GM21825 (cell line): ENCODE data around the gene PTH1R.
"Not testable (repeated sequence)": the region's sequence is repeated elsewhere in the genome, so short reads cannot be mapped to it uniquely, and the experiment has no call there.

ENCODE experiments used
- ATAC-seq: cut with Tn5 transposase; IDR thresholded peaks from one replicate; pipeline ENCODE4 v1.9.1; 2021; ENCODE audit warnings: mild to moderate bottlenecking, moderate library complexity; ENCODE audit not compliant: unreplicated experiment

Gene PTH1R

DNA sequence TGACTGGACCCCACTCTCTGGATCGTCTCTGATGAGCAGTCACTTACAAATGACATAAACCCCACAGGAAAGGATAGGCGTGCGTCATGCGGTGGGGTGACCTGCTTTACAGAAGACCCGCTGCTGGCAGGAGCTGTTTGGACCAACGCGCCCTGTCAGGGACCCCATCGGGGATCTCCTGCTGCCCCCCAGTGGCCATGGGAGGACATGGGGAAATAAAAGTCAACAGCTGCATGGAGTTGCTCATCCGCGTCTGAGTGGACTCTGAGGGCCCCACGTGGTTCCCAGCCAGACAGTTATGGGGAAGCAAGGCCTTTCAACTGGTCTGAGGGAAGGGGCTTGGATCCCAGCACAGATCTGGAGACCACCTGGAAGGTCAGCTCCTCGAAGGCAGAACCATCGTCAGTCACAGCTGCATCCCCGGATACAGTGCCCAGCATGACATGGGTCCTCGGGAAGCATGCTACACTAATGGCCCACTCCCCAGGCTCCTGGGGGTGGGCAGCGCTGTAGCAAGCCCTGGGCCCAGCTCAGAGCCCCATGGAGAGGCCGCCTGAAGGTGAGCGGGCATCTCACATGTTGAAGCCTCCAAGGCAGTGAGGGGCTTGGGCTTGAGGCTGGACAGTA lies 32.1 kb downstream of the PTH1R start:
- no peak for ATAC-seq

DNA sequence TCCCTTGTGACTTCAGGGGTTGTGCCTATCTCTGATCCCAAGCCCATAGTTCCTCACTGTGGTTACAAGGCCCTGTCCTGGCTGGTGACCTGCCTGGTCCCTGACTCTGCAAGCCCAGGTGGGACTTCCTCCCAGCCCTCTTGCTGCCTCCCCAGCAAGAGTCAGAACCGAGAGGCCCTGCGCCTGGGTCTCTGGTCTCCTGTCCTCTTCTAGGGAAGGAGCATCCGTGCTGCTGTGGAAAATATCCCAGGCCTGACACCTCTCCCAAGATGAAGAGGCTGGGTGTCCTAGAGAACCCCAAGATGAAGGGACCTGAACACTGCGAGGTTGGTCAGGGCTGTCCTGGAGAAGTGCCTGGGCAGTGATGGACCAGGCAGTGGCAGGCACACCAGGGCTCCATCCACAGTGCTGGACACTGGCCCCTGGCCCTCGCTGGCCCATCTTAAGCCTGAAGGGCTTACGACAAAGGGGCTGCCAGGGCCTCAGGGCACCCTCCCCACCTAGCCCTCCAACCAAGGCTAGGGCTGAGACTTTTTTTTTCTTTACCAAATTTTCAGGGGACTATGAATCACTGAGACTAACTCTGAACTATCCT lies 32.7 kb downstream of the PTH1R start:
- ATAC-seq = no peak

DNA sequence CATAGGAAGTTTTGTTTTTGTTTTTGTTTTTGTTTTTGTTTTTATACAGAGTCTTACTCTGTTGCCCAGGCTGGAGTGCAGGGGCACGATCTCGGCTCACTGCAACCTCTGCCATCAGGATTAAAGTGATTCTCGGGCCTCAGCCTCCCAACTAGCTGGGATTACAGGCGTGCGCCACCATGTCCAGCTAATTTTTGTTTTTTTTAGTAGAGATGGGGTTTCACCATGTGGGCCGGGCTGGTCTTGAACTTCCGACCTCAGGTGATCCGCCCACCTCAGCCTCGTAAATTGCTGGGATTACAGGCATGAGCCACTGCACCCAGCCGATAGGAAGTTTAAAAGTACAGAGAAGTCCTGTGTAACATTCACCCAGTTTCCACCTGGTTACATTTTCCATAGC lies 33.4 kb downstream of the PTH1R start:
- ATAC-seq = not testable (repeated sequence)

DNA sequence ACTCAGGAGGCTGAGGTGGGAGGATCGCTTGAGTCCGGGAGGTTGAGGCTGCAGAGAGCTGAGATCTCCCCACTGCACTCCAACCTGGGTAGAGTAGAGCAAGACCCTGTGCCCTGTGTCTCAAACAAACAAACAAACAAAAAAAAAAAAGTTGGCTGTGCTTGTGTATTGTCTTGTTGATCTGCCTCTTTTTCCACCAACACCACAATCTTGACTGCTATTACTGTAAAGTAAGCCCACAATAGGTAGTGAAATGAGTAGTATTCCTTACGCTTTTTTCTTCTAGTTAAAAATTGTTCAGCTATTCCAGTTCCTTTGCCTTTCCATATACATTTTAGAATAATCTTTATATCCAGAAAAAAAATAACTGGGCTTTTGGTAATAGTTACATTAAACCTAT lies 35.5 kb downstream of the PTH1R start:
- ATAC-seq = no peak

DNA sequence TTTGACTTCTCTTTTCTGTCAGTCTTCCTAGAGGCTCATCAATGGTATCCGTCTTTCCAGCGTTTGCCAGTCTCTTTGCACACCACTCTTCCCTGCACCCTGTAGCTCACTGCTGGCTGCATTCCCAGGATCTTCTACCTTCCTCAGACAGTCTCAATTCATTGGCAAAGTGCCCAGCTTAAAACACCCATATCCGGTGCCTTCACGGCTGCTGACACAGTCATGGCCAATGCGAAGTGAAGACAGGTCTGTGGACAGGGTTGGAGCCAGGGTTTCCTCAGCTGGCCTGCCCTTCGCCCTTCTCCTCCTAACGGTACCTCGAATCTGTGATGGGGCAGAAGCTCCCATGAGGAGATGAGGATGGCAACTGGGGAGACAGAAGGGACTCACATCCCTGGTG lies 36.1 kb downstream of the PTH1R start:
- ATAC-seq = no peak

DNA sequence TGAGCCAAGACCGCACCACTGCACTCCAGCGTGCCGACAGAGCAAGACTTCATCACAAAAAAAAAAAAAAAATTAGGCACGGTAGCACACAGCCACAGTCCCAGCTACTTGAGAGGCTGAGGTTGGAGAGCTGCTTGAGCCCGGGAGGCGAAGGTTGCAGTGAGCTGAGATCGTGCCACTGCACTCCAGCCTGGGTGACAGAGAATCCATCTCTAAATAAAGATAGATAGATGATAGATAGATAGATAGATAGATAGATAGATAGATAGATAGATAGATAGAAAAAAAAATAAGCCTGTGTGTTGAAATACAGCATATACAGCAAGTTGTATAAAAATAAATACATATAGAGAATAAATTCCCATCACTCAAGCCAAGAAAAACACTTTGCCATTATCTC lies 37.3 kb downstream of the PTH1R start:
- ATAC-seq = no peak

DNA sequence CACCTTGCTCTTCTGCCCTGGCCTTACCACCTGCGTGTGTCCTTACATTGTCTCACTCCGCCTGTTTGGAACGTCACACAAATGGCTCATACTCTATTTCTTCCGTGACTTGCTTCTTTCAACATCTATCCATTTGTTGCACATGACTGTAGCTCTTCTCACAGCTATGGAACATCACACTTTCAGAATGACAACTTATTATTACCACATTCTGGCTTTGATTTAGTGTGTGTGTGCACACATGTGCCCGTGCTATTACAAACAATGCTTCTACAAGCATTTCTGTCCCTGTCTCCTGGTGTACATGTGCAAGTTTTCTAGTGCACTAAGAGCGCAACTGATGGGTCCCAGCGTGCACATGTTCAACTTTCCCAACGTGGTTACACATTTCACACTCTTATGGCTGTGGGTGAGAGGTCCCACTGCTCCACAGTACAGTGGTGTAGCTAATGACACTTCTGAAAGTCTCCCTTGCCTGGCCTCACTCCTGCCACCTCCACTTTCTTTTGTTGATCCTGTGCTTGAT lies 37.8 kb downstream of the PTH1R start:
- ATAC-seq = no peak

DNA sequence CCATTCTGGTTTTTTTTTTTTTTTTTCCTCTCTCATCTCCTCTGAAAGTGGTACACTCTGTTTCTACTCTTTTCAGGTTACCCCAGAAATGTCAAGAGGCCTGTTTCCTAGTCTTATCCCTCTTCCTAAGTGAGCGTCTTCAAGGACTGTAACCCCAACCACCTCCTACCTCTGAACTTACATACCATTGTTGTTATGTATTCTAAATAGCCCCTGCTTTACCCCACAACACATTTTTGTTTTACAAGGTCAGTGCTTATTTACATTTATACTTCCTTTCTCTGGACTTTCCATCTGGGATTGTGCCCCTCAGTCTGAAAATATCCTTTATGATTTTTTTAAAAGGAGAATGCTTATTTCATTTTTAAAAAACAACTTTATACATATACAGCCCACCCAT lies 38.8 kb downstream of the PTH1R start:
- no peak for ATAC-seq

DNA sequence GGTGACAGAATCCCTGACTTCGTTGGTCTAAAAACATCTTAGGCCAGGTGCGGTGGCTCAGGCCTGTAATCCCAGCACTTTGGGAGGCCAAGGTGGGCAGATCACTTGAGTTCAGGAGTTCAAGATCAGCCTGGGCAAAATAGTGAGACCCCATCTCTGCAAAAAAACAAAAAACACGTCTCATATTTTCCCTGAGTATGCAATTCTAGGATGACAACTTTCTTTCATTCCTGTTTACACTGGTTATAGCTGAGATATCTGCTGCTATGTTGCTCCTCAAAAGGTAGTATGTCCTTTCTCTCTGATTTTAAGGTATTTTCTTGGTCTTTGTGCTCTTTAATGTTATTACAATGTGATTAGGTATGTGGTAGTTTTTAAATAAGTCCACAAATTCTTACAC lies 39.3 kb downstream of the PTH1R start:
- ATAC-seq = no peak

DNA sequence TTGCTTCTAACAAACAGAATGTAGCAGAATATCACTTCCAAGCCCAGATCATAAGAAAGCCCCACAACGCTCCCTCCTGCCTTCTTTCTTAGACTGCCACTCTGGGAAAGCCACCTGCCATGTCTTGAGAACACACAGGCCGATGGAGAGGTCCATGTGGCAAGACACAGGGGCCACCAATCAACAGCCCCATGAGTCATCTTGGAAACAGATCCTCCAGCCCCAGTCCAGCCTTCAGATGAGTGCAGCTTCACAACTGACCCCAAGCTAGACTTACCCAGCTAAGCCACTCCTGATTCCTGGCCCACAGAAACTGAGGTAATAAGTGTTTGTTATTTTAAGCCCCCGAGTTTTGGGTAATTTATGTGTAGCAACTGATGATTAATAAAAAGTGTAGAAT lies 39.7 kb downstream of the PTH1R start:
- no peak for ATAC-seq

DNA sequence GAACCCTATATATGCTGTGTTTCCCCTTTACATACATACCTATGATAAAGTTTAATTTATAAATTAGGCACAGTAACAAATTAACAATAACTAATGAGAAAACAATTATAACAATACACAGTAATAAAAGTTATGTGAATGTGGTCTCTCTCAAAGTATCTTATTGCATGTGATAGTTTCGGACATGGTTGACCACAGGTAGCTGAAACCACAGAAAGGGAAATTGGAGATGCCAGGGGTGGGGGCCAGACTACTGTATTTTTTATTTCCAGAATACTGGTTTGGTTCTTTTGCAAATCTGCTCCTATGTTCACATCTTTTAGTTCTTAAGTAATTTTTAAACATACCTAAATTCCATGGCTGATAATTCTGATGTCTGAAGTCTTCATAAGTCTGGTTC lies 40.7 kb downstream of the PTH1R start:
- no peak for ATAC-seq

DNA sequence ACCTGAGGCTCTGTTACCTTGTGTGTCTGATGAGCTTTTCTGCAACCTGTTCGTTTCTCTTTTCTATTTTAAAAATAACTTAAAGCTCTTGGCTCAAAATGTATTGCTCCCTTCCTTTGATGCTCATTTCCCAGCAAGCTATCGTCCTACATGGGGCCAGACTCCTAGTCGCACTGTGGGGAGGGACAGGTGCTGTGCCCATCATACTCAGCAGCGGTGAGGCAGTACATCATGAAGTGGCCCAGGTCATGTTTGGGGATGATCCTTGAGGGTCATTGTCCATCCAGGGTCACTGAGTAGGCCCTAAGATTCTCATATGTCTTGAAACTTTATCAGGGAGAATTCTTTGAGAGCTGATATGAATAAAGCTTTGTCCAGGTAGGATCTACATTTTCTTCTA lies 41.1 kb downstream of the PTH1R start:
- no peak for ATAC-seq

DNA sequence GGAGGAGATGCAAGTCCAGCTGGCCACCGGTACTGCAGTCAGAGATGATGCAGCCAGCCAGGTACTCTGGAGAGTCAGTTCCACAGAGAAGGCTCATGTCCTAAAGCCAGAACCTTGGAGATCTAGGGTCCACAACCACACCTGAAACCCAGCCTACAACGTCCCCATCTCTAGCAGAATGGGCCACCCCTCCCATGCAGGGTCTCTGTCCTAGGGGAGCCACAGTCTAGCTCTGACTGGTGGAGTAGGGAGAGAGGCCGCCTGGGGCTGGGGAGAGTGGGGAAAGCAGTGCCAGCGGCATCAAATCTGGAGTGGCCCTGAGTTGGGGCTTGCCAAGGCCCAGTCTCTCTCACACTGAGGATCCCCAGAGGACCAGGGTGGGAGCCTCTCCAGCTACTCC lies 43.5 kb downstream of the PTH1R start:
- no peak for ATAC-seq

DNA sequence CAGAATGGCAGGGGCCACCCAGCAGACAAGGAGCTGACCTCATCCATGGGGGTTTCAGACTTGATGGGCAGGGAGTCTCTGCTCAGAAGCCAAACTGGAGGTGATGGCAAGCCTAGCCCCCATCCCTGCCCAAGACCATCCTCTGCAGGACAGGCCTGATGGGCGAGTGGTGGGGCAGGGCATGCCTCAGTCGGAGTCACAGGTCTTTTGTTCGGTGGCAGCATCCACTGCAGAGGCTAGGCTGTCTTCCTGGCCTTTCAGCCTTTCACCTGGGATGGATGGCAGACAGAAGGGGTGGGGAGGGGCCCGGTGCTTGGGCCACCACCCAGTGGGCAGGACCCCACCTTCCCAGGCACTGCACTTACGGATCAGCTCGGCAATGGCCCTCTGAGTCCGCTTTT lies 44.4 kb downstream of the PTH1R start:
- no peak for ATAC-seq

DNA sequence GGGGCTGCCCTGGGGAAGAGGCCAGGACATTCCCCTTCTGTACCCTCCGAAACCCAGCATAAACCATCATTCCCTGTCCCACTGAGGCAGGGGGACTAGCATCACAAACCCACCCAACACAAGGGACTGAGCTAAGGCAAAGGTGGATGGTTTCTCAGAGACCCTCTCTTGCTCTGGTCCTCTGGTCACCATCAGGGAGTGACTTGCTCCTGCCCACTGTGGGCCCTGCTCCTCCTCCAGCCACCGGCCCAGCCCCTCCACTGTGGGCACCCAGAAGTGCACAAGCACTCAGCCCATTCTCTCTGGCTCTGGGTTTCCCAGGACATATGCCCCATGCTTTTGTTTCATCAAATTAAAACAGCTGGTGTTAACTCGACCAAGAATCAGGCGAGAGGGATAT lies 44.9 kb downstream of the PTH1R start:
- no peak for ATAC-seq

DNA sequence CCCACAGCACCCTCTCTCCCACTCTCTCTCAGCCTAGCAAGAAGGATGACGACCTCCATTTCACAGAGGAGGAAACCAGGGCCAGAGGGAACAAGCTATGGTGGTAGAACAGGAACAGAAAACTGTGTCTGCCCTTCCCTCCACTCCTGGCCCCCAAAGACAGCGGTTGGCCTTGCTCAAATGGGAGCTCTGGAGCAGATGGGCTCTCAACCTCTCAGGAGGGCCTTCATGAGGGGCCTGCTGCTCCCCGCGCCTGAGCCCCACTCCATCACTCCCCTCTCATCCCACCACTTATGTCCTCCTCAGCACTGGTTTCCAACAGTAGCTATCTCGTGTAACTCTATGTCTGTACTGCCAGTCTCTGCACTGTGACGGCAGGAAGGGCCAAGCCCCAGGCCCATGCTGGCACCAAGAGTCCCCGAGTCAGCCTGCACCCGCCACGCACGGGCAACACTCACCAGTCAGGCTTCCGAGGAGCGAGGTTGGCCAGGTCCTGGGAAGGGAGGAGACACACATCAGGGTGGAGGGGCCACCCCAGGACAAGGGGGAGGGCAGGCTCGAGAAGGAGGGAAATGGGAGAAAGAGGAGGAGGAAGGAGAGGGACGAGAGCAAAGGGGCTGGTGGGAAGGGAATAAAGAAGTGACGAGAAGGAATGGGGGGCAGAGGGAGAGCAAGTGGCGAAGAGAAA lies 45.5 kb downstream of the PTH1R start:
- ATAC-seq = no peak

DNA sequence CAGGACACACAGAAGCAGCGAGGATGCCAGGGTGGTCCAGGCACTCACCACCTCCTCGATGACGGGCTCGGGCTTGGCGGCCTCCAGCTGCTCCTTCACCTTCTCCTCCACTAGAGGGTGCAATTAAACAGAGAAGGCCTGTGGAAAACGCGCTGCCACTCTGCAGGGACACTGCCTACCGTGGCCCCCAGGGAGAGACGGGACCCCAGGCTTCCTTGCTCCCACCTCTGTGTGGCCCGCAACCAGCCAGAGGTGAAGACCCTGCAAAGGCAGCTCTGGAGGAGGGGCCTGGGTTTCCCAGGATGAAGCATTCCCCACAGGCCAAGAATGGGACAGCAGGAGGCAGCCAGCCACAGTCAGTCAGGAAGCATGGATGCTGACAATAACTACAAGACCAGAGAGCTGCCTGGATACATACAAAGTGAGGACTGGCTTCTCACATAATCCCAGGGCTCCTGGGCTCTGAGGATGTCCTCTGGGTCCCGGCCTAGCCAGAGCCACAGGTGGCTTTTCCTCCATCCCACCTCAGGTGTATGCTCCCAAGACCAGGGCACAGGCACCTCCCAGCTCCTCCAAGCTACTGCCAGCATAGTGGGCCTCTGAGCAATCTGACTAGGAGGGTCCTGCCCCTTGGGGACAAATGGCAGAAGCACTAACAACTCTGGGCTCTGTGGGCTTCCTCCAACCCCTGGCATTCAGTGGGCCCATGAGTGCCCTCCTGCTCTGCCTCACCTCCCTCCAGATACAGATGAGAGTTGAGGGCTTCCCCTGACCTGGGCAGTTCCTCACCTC lies 46.2 kb downstream of the PTH1R start:
- no peak for ATAC-seq

DNA sequence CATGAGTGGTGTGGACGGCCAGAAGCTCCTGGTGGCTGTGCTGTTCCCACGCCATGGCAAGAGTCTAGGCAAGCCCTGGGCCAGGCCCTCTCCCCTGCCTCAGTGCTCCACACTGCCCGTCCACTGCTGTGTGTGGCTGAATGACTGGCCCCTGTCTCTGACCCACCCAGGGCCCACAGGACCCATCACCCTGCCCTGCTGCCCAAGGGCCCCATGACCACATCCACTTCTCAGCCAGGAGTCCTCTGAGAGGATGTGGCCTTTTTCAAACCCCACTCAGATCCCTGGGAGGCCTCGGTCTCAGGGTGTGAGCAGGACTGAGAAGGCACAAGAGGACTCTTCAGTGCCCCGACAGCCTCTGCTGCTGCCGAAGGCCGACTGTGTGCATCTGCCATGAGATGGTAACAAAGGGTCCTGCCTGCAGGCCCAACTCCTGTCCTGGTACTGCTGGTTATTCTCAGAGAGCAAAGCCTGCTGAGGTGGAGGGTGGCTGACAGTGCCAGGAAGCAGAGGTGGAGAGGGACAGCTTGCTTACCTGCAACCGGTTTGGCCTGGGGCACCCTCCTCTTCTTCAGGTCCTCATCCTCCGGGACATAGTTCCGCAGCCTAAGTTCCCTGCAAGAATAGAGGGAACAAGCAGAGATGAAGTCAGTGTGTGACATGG lies 47.5 kb downstream of the PTH1R start:
- no peak for ATAC-seq

DNA sequence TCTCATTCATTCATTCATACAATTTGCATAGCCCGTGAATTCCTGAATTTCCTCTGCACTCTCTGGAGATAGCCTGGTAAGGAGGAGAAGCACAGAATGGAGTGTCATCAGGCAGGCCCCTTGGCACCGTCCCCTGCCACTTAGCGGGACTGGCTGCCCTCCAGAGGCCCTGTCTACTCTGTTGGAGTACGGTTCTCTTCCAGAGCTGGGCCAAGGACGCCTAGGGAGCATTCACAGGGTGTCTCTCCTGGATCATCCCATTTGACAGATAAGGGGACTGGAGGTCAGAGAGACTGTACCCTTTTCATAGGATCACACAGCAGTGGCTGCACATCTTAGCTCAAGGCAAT lies 48.0 kb downstream of the PTH1R start:
- no peak for ATAC-seq

DNA sequence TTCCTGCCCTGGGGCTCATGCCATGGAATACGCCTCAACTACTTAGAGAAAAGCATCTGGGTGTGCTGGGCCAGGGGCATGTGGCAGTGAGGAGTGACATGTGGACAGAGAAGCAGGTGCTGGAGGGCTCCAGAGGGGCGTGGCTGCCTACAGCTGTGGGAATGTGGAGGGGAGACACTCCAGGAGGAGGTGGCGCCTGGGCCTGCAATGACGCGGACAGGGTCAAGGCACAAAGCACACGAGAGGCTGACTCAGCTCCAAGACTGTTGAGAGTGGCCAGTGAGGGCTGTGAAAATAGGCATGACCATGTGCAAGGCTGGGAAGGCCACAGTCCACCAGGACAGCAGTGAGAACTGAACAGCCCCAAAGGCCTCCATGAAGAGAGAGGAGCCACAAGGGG lies 48.5 kb downstream of the PTH1R start:
- no peak for ATAC-seq

DNA sequence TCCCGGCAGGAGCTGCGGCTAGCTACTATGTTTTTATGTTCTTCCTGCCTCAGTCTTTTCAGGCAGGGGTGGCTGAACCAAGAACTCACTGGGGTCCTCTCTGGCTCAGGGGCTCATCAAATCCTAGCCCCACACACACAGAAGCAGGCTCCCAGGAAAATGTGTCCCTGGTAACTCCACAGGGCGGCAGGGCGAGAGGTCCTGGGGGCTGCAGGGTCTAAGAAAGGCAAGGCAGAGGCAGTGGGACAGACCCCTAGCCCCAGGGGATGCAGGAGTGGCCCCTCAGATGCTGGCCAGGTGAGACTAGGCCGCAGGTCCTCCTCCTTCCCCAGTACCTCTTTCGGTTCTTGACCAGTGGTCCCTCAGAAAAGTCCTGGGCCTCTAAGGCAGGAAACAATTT lies 48.9 kb downstream of the PTH1R start:
- no peak for ATAC-seq
